Stomach (tissue), 9 donors: ENCODE measurements around the gene CORO2B. TPM values are rescaled to one million over a fixed set of nuclear protein-coding genes. Genes with fewer than 3 reads are reported as not detected.

Experiments
- DNase-seq, 2 donors: peaks; one replicate each; pipeline versions ENCODE4 v3.0.0 to v3.0.0-alpha.2; 2013 to 2019
- H3K27ac ChIP-seq, 5 donors: fragments of 200-600 bp in 4 of 5; sonication (generic) in 4 of 5; one replicate each; pipeline ENCODE4 v1.5.1; 2013 to 2019; ENCODE audit warnings: mild to moderate bottlenecking in 1 of 5, moderate library complexity in 1 of 5
- H3K27me3 ChIP-seq, 3 donors: fragments of 200-600 bp; sonication (generic); one replicate each; pipeline ENCODE4 v1.5.1; 2017 to 2019; ENCODE audit warnings: mixed run types in 1 of 3
- H3K36me3 ChIP-seq, 4 donors: fragments of 200-600 bp; sonication (generic); 1 replicate in 3 of 4; 2 replicates in 1 of 4; pipeline ENCODE4 v1.5.1; 2016 to 2019
- H3K4me1 ChIP-seq, 4 donors: fragments of 200-600 bp; sonication (generic); one replicate each; pipeline ENCODE4 v1.5.1; 2016 to 2019
- H3K4me3 ChIP-seq, 4 donors: fragments of 200-600 bp; sonication (generic) in 3 of 4; one replicate each; pipeline ENCODE4 v1.5.1; 2016 to 2019; ENCODE audit warnings: mild to moderate bottlenecking in 1 of 4
- H3K9me3 ChIP-seq, 4 donors: fragments of 200-600 bp; sonication (generic); one replicate each; pipeline ENCODE4 v1.5.1; 2016 to 2019
- EP300 ChIP-seq: sonication (generic); formaldehyde crosslinking; IDR thresholded peaks from one replicate; pipeline ENCODE4 v1.6.1; 2017; ENCODE audit warnings: antibody characterized with exemption
- POLR2A ChIP-seq, 4 donors: fragments of 450-650 bp; IDR thresholded peaks; one replicate each; pipeline ENCODE4 v1.6.1; 2016; ENCODE audit warnings: antibody characterized with exemption in 4 of 4, control low read depth in 2 of 4, mild to moderate bottlenecking in 1 of 4, moderate library complexity in 1 of 4
- POLR2AphosphoS5 ChIP-seq, 3 donors: sonication (generic); formaldehyde crosslinking; IDR thresholded peaks; one replicate each; pipeline ENCODE4 v1.6.1; 2016; ENCODE audit warnings: antibody characterized with exemption in 3 of 3
- WGBS, 5 donors: extraction: QIAGEN DNeasy Blood & Tissue Kit in 3 of 5; methylation state at CpG; one replicate each; pipeline versions ENCODE4 v1.1.5 to v1.1.7; 2013 to 2018; 5-methylcytosine and 5-hydroxymethylcytosine counted together
- intact Hi-C: fragments of 100-400 bp; cut with DNase I; formaldehyde crosslinking; loops from one replicate; pipeline ENCODE4 v1.15.1; 2023; ENCODE audit warnings: low total_unique reads
- polyA plus RNA-seq, 3 donors: library from polyadenylated mRNA; stranded (reverse); fragments of 200-250 nt; gene quantifications; one replicate each; pipeline ENCODE4 v1.2.3, GENCODE V29; 2013
- total RNA-seq, 5 donors: library from RNA; depleted of rRNA; stranded (reverse); fragments of >200 nt; gene quantifications; one replicate each; pipeline versions ENCODE4 v1.1.0 to v1.2.3, GENCODE V29; 2014 to 2016
- TF ChIP-seq, protein P1 (sequence below), 7 experiments: fragments of 450-650 bp in 4 of 7; fragments of 200-600 bp in 3 of 7; sonication (generic) in 3 of 7; IDR thresholded peaks; one replicate each; pipeline ENCODE4 v1.5.1; 2016 to 2019; ENCODE audit warnings: antibody characterized with exemption in 7 of 7, control low read depth in 2 of 7, mild to moderate bottlenecking in 1 of 7
- donor health status: healthy with polysubstance abuse.
- donor health status: Bipolar disorder and iron deficiency.
- donor health status: healthy.

The CORO2B gene
- total and polyA plus RNA-seq, 8 donors: 0.89 to 3.7 (median 2.3) TPM; not detected in 1

DNA sequence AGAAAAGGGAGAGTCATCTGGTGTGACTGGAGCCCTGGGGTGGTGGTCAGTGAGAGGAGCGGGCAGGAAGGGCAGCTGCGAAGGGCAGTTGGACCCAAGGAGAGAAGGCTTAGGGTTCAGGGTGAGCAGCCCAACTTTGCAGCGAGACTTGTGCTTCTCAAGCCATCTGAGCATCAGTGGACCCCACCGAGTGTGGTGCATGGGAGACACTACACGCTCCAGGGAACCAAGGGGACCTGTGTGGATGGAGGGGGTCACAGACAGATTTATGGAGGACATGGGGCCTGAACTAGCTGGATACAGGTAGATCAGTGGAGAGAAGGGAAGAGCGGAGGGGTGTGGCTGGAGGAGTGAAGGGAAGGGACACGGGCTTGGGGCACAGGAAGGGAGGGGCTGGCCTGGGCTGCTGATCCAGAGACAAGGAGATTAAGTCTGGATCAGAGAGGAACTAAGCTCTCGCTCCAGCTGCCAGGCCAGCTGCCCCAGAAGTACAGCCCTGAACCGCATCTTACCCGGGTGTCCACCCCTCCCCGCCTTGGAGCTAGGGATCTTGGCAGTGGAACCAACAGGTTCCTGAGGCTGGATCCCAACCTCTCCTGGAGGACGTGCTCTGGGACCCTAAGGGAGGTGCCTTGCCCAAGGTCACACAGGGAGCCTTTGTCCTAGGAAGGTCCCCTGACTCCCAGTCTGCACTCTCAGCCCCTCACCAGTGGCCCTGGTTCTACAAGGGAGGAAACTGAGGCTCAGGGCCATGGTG lies 120.5 kb downstream of the CORO2B start:
- WGBS, 5 donors: 71 to 83% (median 76%) methylated on average over 11 to 12 of the region's 12 CpGs
- Histone ChIP-seq H3K27me3 (peaks cover 0 to 15% (median 4%) of the 10 kb centered on the region in 3 donors), H3K4me3 (no peak overlapping the region), H3K36me3 (no peaks in the 10 kb centered on the region), H3K27ac (no peak overlapping the region), H3K4me1 (peaks cover 8 to 18% (median 12%) of the 10 kb centered on the region in 4 donors), H3K9me3 (no peaks in the 10 kb centered on the region)
- peak in 1 of 2 donors; percentile 31 for DNase-seq
- TF ChIP-seq, protein P1, sequence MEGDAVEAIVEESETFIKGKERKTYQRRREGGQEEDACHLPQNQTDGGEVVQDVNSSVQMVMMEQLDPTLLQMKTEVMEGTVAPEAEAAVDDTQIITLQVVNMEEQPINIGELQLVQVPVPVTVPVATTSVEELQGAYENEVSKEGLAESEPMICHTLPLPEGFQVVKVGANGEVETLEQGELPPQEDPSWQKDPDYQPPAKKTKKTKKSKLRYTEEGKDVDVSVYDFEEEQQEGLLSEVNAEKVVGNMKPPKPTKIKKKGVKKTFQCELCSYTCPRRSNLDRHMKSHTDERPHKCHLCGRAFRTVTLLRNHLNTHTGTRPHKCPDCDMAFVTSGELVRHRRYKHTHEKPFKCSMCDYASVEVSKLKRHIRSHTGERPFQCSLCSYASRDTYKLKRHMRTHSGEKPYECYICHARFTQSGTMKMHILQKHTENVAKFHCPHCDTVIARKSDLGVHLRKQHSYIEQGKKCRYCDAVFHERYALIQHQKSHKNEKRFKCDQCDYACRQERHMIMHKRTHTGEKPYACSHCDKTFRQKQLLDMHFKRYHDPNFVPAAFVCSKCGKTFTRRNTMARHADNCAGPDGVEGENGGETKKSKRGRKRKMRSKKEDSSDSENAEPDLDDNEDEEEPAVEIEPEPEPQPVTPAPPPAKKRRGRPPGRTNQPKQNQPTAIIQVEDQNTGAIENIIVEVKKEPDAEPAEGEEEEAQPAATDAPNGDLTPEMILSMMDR (IDR thresholded peaks at IDR 0.05): no peak
- TF ChIP-seq POLR2AphosphoS5 (IDR thresholded peaks at IDR 0.05): no peak
- TF ChIP-seq EP300: no peak
- intact Hi-C loops: no loop called here

DNA sequence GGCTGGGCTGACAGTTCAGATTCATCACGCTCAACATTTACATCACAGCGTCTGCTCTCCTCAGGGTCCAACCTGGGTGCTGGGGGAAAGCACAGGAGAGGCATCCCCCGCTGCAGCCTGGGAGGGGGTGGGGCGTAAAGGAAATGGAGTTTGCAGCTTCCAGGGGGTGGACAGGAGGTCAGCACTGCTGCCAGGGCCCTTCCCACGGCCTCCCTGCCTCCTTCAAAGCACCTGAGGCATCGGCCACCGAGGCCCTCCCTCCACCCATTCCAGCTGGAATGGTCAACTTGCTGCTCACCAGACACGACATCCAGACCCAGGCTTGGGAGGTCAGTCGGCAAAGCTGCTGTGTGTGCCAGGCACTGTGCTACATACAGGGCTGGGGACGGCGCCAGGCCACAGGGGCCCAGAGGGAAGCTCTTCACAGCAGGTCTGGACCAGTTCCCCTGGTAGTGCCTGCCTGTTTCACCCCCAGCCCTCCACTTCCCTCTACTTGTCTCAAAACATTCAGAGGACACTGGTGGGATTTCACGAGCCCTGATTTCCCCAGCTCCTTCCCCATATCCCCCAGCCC lies 121.2 kb downstream of the CORO2B start:
- intact Hi-C loops: no loop called here
- peak in 1 of 2 donors; percentile 56 for DNase-seq
- TF ChIP-seq POLR2AphosphoS5 (IDR thresholded peaks at IDR 0.05): no peak
- TF ChIP-seq EP300: no peak
- no peak for TF ChIP-seq POLR2A (IDR thresholded peaks at IDR 0.05)
- TF ChIP-seq, protein P1 (IDR thresholded peaks at IDR 0.05): no peak
- H3K9me3 ChIP-seq: no peaks in the 10 kb centered on the region
- H3K4me3 ChIP-seq: no peak overlapping the region
- peaks cover 8 to 25% (median 12%) of the 10 kb centered on the region in 4 donors for H3K4me1 ChIP-seq
- WGBS, 5 donors: 65 to 74% (median 68%) methylated on average over 11 to 12 of the region's 12 CpGs
- H3K27ac ChIP-seq: peak overlapping the region in 1 of 5 donors; percentile 53
- no peaks in the 10 kb centered on the region for H3K36me3 ChIP-seq
- H3K27me3 ChIP-seq: peaks cover 0 to 15% (median 4%) of the 10 kb centered on the region in 3 donors

DNA sequence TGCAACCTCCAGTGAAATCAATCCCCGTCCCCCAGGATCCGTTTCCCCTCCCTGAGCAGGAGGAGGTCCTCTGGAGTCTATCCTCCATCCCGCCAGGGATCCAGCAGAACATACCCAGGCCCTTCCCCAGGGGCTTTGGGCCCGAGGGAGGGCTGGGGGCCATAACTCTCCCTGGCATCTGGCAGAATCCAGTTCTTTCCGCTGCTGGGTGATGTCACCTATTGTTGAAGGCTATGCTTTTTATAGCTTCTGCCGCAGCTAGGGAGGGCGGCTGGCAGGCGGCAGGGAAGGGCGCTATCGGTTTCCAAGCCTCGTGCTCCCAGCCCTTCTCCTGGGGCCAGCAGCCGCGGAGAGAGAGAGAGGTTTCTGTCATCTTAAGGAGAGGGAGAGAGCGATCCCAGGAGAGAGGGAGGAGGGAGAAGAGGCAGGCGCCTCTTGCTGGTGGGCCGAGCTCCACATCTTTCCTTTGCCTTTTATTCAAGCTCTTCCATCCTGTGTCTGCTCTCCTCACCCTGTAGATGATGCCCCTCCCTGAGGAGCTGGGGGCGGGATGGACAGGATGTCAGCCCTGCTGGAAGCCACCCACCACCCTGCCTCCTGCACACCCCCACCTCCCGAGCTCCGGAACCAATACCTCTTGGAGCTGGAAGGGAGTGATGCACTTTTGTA lies 121.8 kb downstream of the CORO2B start:
- Histone ChIP-seq H3K4me1 (peaks cover 8 to 26% (median 12%) of the 10 kb centered on the region in 4 donors), H3K9me3 (no peaks in the 10 kb centered on the region), H3K27ac (peak overlapping the region in 1 of 5 donors; percentile 53), H3K4me3 (no peak overlapping the region), H3K27me3 (peaks cover 0 to 15% (median 4%) of the 10 kb centered on the region in 3 donors), H3K36me3 (no peaks in the 10 kb centered on the region)
- WGBS, 5 donors: 24 to 29% (median 28%) methylated on average over 17 to 19 of the region's 19 CpGs
- TF ChIP-seq POLR2A (IDR thresholded peaks at IDR 0.05) (no peak), POLR2AphosphoS5 (IDR thresholded peaks at IDR 0.05) (no peak), EP300 (no peak)
- TF ChIP-seq, protein P1 (IDR thresholded peaks at IDR 0.05): no peak
- intact Hi-C loops: no loop called here
- DNase-seq: peak in 1 of 2 donors; percentile 91

DNA sequence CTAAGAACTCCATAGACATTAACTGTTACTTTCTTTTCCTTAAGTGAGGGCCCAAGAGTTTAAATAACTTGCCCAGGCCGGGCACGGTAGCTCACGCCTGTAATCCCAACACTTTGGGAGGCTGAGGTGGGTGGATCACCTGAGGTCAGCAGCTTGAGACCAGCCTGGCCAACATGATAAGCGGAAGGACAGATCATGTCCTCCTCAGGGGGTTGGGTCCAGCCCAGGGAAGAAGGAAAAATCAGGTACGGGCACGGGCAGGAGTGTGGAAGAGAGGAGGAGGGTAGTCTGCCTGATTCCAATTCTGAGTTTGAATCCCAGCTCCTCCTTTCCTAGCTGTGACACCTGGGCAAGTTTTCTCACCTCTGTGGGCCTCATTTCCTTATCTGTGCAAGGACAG lies 123.1 kb downstream of the CORO2B start:
- WGBS, 5 donors: 92 to 99% (median 94%) methylated on average over 6 of the region's 6 CpGs
- Histone ChIP-seq H3K4me3 (no peak overlapping the region), H3K27me3 (peaks cover 0 to 15% (median 4%) of the 10 kb centered on the region in 3 donors), H3K36me3 (no peaks in the 10 kb centered on the region), H3K9me3 (no peaks in the 10 kb centered on the region), H3K4me1 (peaks cover 8 to 26% (median 12%) of the 10 kb centered on the region in 4 donors), H3K27ac (no peak overlapping the region)
- TF ChIP-seq POLR2AphosphoS5 (IDR thresholded peaks at IDR 0.05) (no peak), POLR2A (IDR thresholded peaks at IDR 0.05) (no peak), EP300 (no peak)
- TF ChIP-seq, protein P1 (IDR thresholded peaks at IDR 0.05): no peak
- intact Hi-C loops: no loop called here
- no peak for DNase-seq
